IMR-90 (cell line): Measurements from ENCODE around the gene MOCS2. TPM values are rescaled to one million over a fixed set of nuclear protein-coding genes. Genes with fewer than 3 reads are reported as not detected.

ENCODE experiments used
- ATAC-seq: fragments of 200-7000 bp; cut with Tn5 transposase; 2 replicates; pipeline ENCODE4 v1.9.1; 2020; ENCODE audit warnings: low read depth, mild to moderate bottlenecking, moderate library complexity
- BruUV-seq: library from RNA; stranded (reverse); fragments of 400-500 nt; replicated peaks from 2 replicates; lab custom pipeline; 2021; lab: Mats Ljungman, UMichigan
- CTCF ChIA-PET: fragments of 300-600 bp; formaldehyde crosslinking; extraction: SDS; loops from one replicate; lab custom pipeline; 2021; ENCODE audit warnings: antibody characterized with exemption; lab: Yijun Ruan, JAX
- POLR2A ChIA-PET: fragments of 300-600 bp; sonication (Branson Sonifier 250); formaldehyde crosslinking; loops from one replicate; lab custom pipeline; 2022; ENCODE audit warnings: antibody characterized with exemption; ENCODE audit not compliant: unreplicated experiment; lab: Charles Lee
- DNase-seq: peaks from one replicate; pipeline ENCODE4 v3.0.0; 2013
- H2AFZ ChIP-seq: replicated peaks from 2 replicates; pipeline ENCODE3; 2013; ENCODE audit warnings: low read length, mild to moderate bottlenecking; ENCODE audit not compliant: poor library complexity
- H2AK5ac ChIP-seq: 2 replicates; pipeline ENCODE4 v1.6.1; 2013; ENCODE audit warnings: low read depth, low read length, inconsistent platforms
- H2AK9ac ChIP-seq: replicated peaks from 2 replicates; pipeline ENCODE3; 2013; ENCODE audit warnings: mild to moderate bottlenecking, low read depth, low read length, moderate library complexity; ENCODE audit not compliant: poor library complexity
- H2BK120ac ChIP-seq: 2 replicates; pipeline ENCODE4 v1.6.1; 2013; ENCODE audit warnings: low read depth, low read length, inconsistent platforms
- H2BK15ac ChIP-seq: 3 replicates; pipeline ENCODE4 v1.6.1; 2013; ENCODE audit warnings: low read depth, low read length, inconsistent platforms
- H2BK20ac ChIP-seq: 2 replicates; pipeline ENCODE4 v1.6.1; 2013; ENCODE audit warnings: low read depth, mild to moderate bottlenecking, inconsistent platforms, low read length, moderate library complexity
- H2BK5ac ChIP-seq: 2 replicates; pipeline ENCODE4 v1.6.1; 2013; ENCODE audit warnings: mild to moderate bottlenecking, low read depth, low read length, inconsistent platforms; ENCODE audit not compliant: poor library complexity, severe bottlenecking
- H3K14ac ChIP-seq: replicated peaks from 2 replicates; pipeline ENCODE4 v1.6.1; 2013; ENCODE audit warnings: low read depth, low read length, inconsistent platforms
- H3K18ac ChIP-seq: 2 replicates; pipeline ENCODE4 v1.6.1; 2013; ENCODE audit warnings: low read depth, low read length, control low read depth
- H3K23ac ChIP-seq: 2 replicates; pipeline ENCODE4 v1.6.1; 2013; ENCODE audit warnings: low read depth, low read length, inconsistent platforms
- H3K27ac ChIP-seq: 2 replicates; pipeline ENCODE4 v1.5.1; 2013; ENCODE audit warnings: mild to moderate bottlenecking, control low read depth, low read length; ENCODE audit not compliant: insufficient read depth
- H3K27me3 ChIP-seq: 2 replicates; pipeline ENCODE4 v1.6.1; 2013; ENCODE audit warnings: low read length; ENCODE audit not compliant: control insufficient read depth, insufficient read depth
- H3K36me3 ChIP-seq: 2 replicates; pipeline ENCODE4 v1.6.1; 2013; ENCODE audit warnings: low read length, mixed read lengths; ENCODE audit not compliant: control insufficient read depth, insufficient read depth
- H3K4ac ChIP-seq: 2 replicates; pipeline ENCODE4 v1.6.1; 2013; ENCODE audit warnings: low read depth, low read length, inconsistent platforms
- H3K4me1 ChIP-seq: 2 replicates; pipeline ENCODE4 v1.6.1; 2013; ENCODE audit warnings: low read length, mixed read lengths; ENCODE audit not compliant: control insufficient read depth, insufficient read depth
- H3K4me2 ChIP-seq: 2 replicates; pipeline ENCODE4 v1.6.1; 2013; ENCODE audit warnings: low read depth, mild to moderate bottlenecking, control low read depth, low read length, moderate library complexity
- H3K4me3 ChIP-seq: 2 replicates; pipeline ENCODE4 v1.5.1; 2013; ENCODE audit warnings: low read depth, mild to moderate bottlenecking, control low read depth, low read length, moderate library complexity; ENCODE audit not compliant: insufficient read depth
- H3K56ac ChIP-seq: 2 replicates; pipeline ENCODE4 v1.6.1; 2013; ENCODE audit warnings: low read length, inconsistent platforms; ENCODE audit not compliant: insufficient read depth; ENCODE audit errors: extremely low read depth
- H3K79me1 ChIP-seq, 2 experiments: 2 replicates each; pipeline ENCODE4 v1.6.1; 2013; ENCODE audit warnings: low read length in 2 of 2, inconsistent platforms in 1 of 2, low read depth in 1 of 2
- H3K9ac ChIP-seq: 2 replicates; pipeline ENCODE4 v1.6.1; 2013; ENCODE audit warnings: low read depth, low read length, control low read depth
- H3K9me1 ChIP-seq: 2 replicates; pipeline ENCODE4 v1.6.1; 2013; ENCODE audit warnings: low read length, inconsistent platforms; ENCODE audit not compliant: insufficient read depth
- H3K9me3 ChIP-seq: 2 replicates; pipeline ENCODE4 v1.6.1; 2013; ENCODE audit warnings: low read length; ENCODE audit not compliant: control insufficient read depth, insufficient read depth
- H4K20me1 ChIP-seq: 2 replicates; pipeline ENCODE4 v1.6.1; 2013; ENCODE audit warnings: low read length, inconsistent platforms; ENCODE audit not compliant: insufficient read depth
- H4K5ac ChIP-seq: 2 replicates; pipeline ENCODE4 v1.6.1; 2013; ENCODE audit warnings: mild to moderate bottlenecking, low read depth, low read length, control low read depth
- H4K8ac ChIP-seq, 2 experiments: 2 replicates each; pipeline ENCODE4 v1.6.1; 2013; ENCODE audit warnings: low read depth in 2 of 2, low read length in 2 of 2, control low read depth in 1 of 2, inconsistent platforms in 1 of 2
- H4K91ac ChIP-seq: 2 replicates; pipeline ENCODE4 v1.6.1; 2013; ENCODE audit warnings: low read depth, low read length, inconsistent platforms; ENCODE audit not compliant: insufficient read depth
- MAZ ChIP-seq: IDR thresholded peaks from 2 replicates; pipeline ENCODE4 v1.6.1; 2012; ENCODE audit warnings: low read depth, mild to moderate bottlenecking, low read length, improper control_type of control experiment, moderate library complexity, borderline replicate concordance
- MXI1 ChIP-seq: IDR thresholded peaks from 2 replicates; pipeline ENCODE4 v1.6.1; 2012; ENCODE audit warnings: low read depth, mild to moderate bottlenecking, low read length, moderate library complexity, borderline replicate concordance
- POLR2A ChIP-seq: IDR thresholded peaks from 2 replicates; pipeline ENCODE4 v1.6.1; 2012; ENCODE audit warnings: mild to moderate bottlenecking, low read depth, low read length
- RFX5 ChIP-seq: IDR thresholded peaks from 2 replicates; pipeline ENCODE4 v1.8.0; 2012; ENCODE audit warnings: low read depth, mild to moderate bottlenecking, low read length, moderate library complexity
- WGBS, 2 experiments: methylation state at CpG; one replicate each; pipeline versions ENCODE4 v1.1.5 to v1.1.7; 2013; ENCODE audit warnings: missing lambda C conversion rate in 2 of 2; ENCODE audit not compliant: insufficient read length in 1 of 2; ENCODE audit errors: extremely low coverage in 2 of 2; 5-methylcytosine and 5-hydroxymethylcytosine counted together
- dilution Hi-C: fragments of 300-500 bp; cut with HindIII; formaldehyde crosslinking; loops from one replicate; pipeline ENCODE4 v1.14.3; 2018; ENCODE audit warnings: low sequenced_read_pairs; ENCODE audit not compliant: unreplicated experiment
- in situ Hi-C: fragments of 300-500 bp; cut with MboI; formaldehyde crosslinking; loops from 3 replicates; pipeline ENCODE4 v1.14.3; 2019; ENCODE audit warnings: low sequenced_read_pairs, inconsistent platforms, mixed read lengths
- intact Hi-C: fragments of 100-400 bp; cut with micrococcal nuclease; formaldehyde crosslinking; loops from 2 replicates; pipeline ENCODE4 v1.10.0; 2022
- polyA plus RNA-seq, 3 experiments: library from polyadenylated mRNA; depleted of rRNA; stranded (reverse); fragments of >200 nt; gene quantifications; 2 replicates each; pipeline ENCODE4 v1.2.3, GENCODE V29; 2012; ENCODE audit warnings: low replicate concordance in 1 of 3
- total RNA-seq: library from RNA; depleted of rRNA; stranded (reverse); fragments of >200 nt; gene quantifications from 2 replicates; pipeline ENCODE4 v1.2.3, GENCODE V29; 2012

The MOCS2 gene
- total and polyA plus RNA-seq, 2 of the 4 experiments (the other 2 are of a cell fraction), result 36.4 to 40.0 TPM

DNA sequence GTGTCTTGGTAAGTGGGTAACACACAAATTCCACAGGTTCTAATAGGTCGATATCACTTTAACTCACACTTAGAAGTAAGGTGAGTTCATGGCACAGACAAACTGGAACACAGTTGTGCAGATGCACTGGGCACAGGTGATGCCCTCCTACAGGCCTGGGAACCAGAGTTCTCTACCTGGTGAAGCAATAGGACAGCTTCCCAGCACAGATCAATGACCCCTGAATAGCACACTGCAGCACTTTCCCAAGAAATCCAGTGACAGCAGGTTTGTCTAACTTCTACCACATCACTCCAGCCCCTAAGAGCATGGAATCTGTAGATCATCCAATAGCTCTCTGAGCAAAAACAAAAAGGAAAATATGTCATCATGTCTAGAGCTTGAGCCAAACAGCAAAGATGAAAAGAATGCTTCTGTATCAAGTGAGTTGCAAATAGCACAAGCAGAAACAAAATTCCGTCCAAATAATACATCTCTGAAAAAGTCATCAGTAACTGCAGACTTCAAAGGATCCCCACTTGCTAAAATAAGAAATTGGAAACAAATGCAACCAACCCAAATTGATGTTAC lies 33.5 kb downstream of the MOCS2 start:
- no peak overlapping the region for H2BK15ac ChIP-seq
- ChIA-PET CTCF (no interaction called here), POLR2A (no interaction called here)
- H2AK5ac ChIP-seq, result no peak overlapping the region
- intact Hi-C loops (no loop called here), in situ Hi-C loops (no loop called here), dilution Hi-C loops (no loop called here)
- H2AK9ac ChIP-seq, result no peak overlapping the region
- H3K9me3 ChIP-seq, result no peaks in the 10 kb centered on the region
- H2BK20ac ChIP-seq, result no peak overlapping the region
- H3K14ac ChIP-seq, result no peak overlapping the region
- H3K4me1 ChIP-seq, result peaks cover 5% of the 10 kb centered on the region
- no peak overlapping the region for H4K5ac ChIP-seq
- no peak overlapping the region for H3K56ac ChIP-seq
- no peak overlapping the region for H3K27ac ChIP-seq
- DNase-seq, result no peak
- H3K36me3 ChIP-seq, result peaks cover 37% of the 10 kb centered on the region
- TF ChIP-seq POLR2A (no peak), MAZ (no peak), RFX5 (no peak), MXI1 (no peak)
- no peak overlapping the region for H3K18ac ChIP-seq
- H3K9me1 ChIP-seq, result peaks cover 3% of the 10 kb centered on the region; the same call in 1 of the 2 replicates
- no TSS peak for BruUV-seq
- H3K79me1 ChIP-seq, result peaks cover 13 to 17% of the 10 kb centered on the region in 2 experiments; a peak in 3 of 4 replicates
- WGBS, 2 experiments, result no CpG with 5 or more reads among the region's 2 CpGs
- no peak overlapping the region for H3K9ac ChIP-seq
- no peak overlapping the region for H2AFZ ChIP-seq
- no peaks in the 10 kb centered on the region for H4K20me1 ChIP-seq
- no peak overlapping the region for H4K91ac ChIP-seq
- no peak overlapping the region for H2BK5ac ChIP-seq
- no peak overlapping the region for H4K8ac ChIP-seq
- no peak overlapping the region for H2BK120ac ChIP-seq
- no peaks in the 10 kb centered on the region for H3K27me3 ChIP-seq
- no peak overlapping the region for H3K4me2 ChIP-seq
- H3K23ac ChIP-seq, result no peak overlapping the region
- ATAC-seq, result no peak
- no peak overlapping the region for H3K4me3 ChIP-seq
- H3K4ac ChIP-seq, result no peak overlapping the region
